Gastrocnemius medialis (tissue), 4 donors: Measurements from ENCODE around the gene NPR2. TPM values are rescaled to one million over a fixed set of nuclear protein-coding genes. Genes with fewer than 3 reads are reported as not detected.
A peak's percentile ranks its signal among the peaks of the same experiment; 100 is the strongest.

Source experiments
- ATAC-seq, 2 donors: fragments of 150-250 bp; one replicate each; pipeline ENCODE4 v1.9.1; 2016
- DNase-seq, 2 donors: peaks; one replicate each; pipeline ENCODE4 v3.0.0-alpha.2; 2019
- H3K27ac ChIP-seq, 4 donors: fragments of 200-600 bp; sonication (generic); 1 replicate in 1 of 4; 2 replicates in 3 of 4; pipeline ENCODE4 v1.5.1; 2016 to 2018; ENCODE audit warnings: mild to moderate bottlenecking in 2 of 4, moderate library complexity in 1 of 4
- H3K27me3 ChIP-seq, 3 donors: fragments of 200-600 bp; sonication (generic) in 2 of 3; 1 replicate in 1 of 3; 2 replicates in 2 of 3; pipeline versions ENCODE4 v1.5.1 to v1.6.0; 2016 to 2019; ENCODE audit warnings: mild to moderate bottlenecking in 1 of 3, moderate library complexity in 1 of 3
- H3K36me3 ChIP-seq, 2 donors: fragments of 200-600 bp; sonication (generic) in 1 of 2; one replicate each; pipeline ENCODE4 v1.5.1; 2017 to 2018
- H3K4me1 ChIP-seq, 2 donors: fragments of 200-600 bp; sonication (generic) in 1 of 2; one replicate each; pipeline ENCODE4 v1.5.1; 2016 to 2017; ENCODE audit warnings: mild to moderate bottlenecking in 2 of 2
- H3K4me3 ChIP-seq, 4 donors: fragments of 200-600 bp; sonication (generic) in 3 of 4; 1 replicate in 1 of 4; 2 replicates in 3 of 4; pipeline ENCODE4 v1.5.1; 2016 to 2019; ENCODE audit warnings: mild to moderate bottlenecking in 2 of 4
- H3K9me3 ChIP-seq, 3 donors: fragments of 200-600 bp; sonication (generic) in 2 of 3; 1 replicate in 1 of 3; 2 replicates in 2 of 3; pipeline ENCODE4 v1.5.1; 2016 to 2019
- CTCF ChIP-seq, 5 experiments: fragments of 450-650 bp in 3 of 5; fragments of 200-600 bp in 2 of 5; sonication (generic) in 2 of 5; IDR thresholded peaks in 4 of 5; conservative IDR thresholded peaks in 1 of 5; 1 replicate in 4 of 5; 2 replicates in 1 of 5; pipeline ENCODE4 v1.5.1; 2016 to 2019; ENCODE audit warnings: antibody characterized with exemption in 5 of 5, mild to moderate bottlenecking in 3 of 5, moderate library complexity in 3 of 5
- POLR2A ChIP-seq, 2 donors: fragments of 450-650 bp; IDR thresholded peaks; one replicate each; pipeline ENCODE4 v1.6.1; 2017; ENCODE audit warnings: antibody characterized with exemption in 2 of 2, mild to moderate bottlenecking in 2 of 2, moderate library complexity in 2 of 2
- in situ Hi-C, 4 donors: fragments of 200-750 bp; cut with MboI; loops; one replicate each; pipeline versions ENCODE4 v1.15.0 to v1.8.0; 2017; ENCODE audit warnings: low sequenced_read_pairs in 4 of 4
- intact Hi-C: fragments of 100-400 bp; cut with DNase I; formaldehyde crosslinking; loops from one replicate; pipeline ENCODE4 v1.15.1; 2023; ENCODE audit warnings: low total_unique reads
- total RNA-seq, 4 donors: library from RNA; depleted of rRNA; stranded (reverse); fragments of >200 nt; gene quantifications; one replicate each; pipeline versions ENCODE4 v1.1.0 to v1.2.3, GENCODE V29; 2016

Gene NPR2
- total RNA-seq, 4 donors from 2014 or later = 12.3 to 19.2 (median 16.3) TPM

GRCh38 chr9:35766997-35767396 lies 24.4 kb upstream of the NPR2 start:
- no peak for TF ChIP-seq POLR2A (IDR thresholded peaks at IDR 0.05)
- TF ChIP-seq CTCF (IDR thresholded peaks at IDR 0.05 in 4 of 5, conservative IDR thresholded peaks at IDR 0.05 in 1 of 5) = no peak
- in situ Hi-C loops = no loop called here
- intact Hi-C loops = no loop called here
- Histone ChIP-seq H3K9me3 (no peaks in the 10 kb centered on the region), H3K27ac (no peak overlapping the region), H3K36me3 (no peaks in the 10 kb centered on the region), H3K4me1 (peaks cover 17 to 25% of the 10 kb centered on the region in 2 donors), H3K27me3 (no peaks in the 10 kb centered on the region), H3K4me3 (no peak overlapping the region)
- no peak for DNase-seq
- no peak for ATAC-seq

GRCh38 chr9:35767458-35767857 lies 23.9 kb upstream of the NPR2 start:
- Histone ChIP-seq H3K4me3 (no peak overlapping the region), H3K9me3 (no peaks in the 10 kb centered on the region), H3K27ac (no peak overlapping the region), H3K27me3 (no peaks in the 10 kb centered on the region), H3K4me1 (peaks cover 21 to 26% of the 10 kb centered on the region in 2 donors), H3K36me3 (no peaks in the 10 kb centered on the region)
- in situ Hi-C loops = no loop called here
- DNase-seq = no peak
- no peak for ATAC-seq
- TF ChIP-seq CTCF (IDR thresholded peaks at IDR 0.05 in 4 of 5, conservative IDR thresholded peaks at IDR 0.05 in 1 of 5) (no peak), POLR2A (IDR thresholded peaks at IDR 0.05) (no peak)
- intact Hi-C loops = no loop called here

GRCh38 chr9:35769763-35770162 lies 21.6 kb upstream of the NPR2 start:
- ATAC-seq = no peak
- H3K36me3 ChIP-seq = no peaks in the 10 kb centered on the region
- intact Hi-C loops = no loop called here
- H3K4me1 ChIP-seq = peaks cover 22 to 26% of the 10 kb centered on the region in 2 donors
- no peak overlapping the region for H3K4me3 ChIP-seq
- no peak overlapping the region for H3K27ac ChIP-seq
- H3K9me3 ChIP-seq = no peaks in the 10 kb centered on the region
- no peak for TF ChIP-seq POLR2A (IDR thresholded peaks at IDR 0.05)
- no peak for TF ChIP-seq CTCF (IDR thresholded peaks at IDR 0.05 in 4 of 5, conservative IDR thresholded peaks at IDR 0.05 in 1 of 5)
- no peaks in the 10 kb centered on the region for H3K27me3 ChIP-seq
- no peak for DNase-seq
- in situ Hi-C loops = no loop called here

- intact Hi-C loops = no loop called here
- ATAC-seq (peak; percentile 87 to 95), DNase-seq (peak in 1 of 2 donors; percentile 59)
- Histone ChIP-seq H3K9me3 (no peaks in the 10 kb centered on the region), H3K36me3 (no peaks in the 10 kb centered on the region), H3K4me3 (no peak overlapping the region), H3K4me1 (peaks cover 28 to 38% of the 10 kb centered on the region in 2 donors), H3K27me3 (no peaks in the 10 kb centered on the region), H3K27ac (peak overlapping the region; percentile 65 to 75 (median 68))
- in situ Hi-C loops = no loop called here
- TF ChIP-seq CTCF (IDR thresholded peaks at IDR 0.05 in 4 of 5, conservative IDR thresholded peaks at IDR 0.05 in 1 of 5) = no peak
- no peak for TF ChIP-seq POLR2A (IDR thresholded peaks at IDR 0.05)
Measured at GRCh38 chr9:35771075-35771433, 20.3 kb upstream of the NPR2 start.

- in situ Hi-C loops (no loop called here), intact Hi-C loops (no loop called here)
- Histone ChIP-seq H3K4me3 (no peak overlapping the region), H3K36me3 (no peaks in the 10 kb centered on the region), H3K27ac (peak overlapping the region; percentile 65 to 75 (median 68)), H3K27me3 (no peaks in the 10 kb centered on the region), H3K4me1 (peaks cover 29 to 41% of the 10 kb centered on the region in 2 donors), H3K9me3 (no peaks in the 10 kb centered on the region)
- TF ChIP-seq CTCF (IDR thresholded peaks at IDR 0.05 in 4 of 5, conservative IDR thresholded peaks at IDR 0.05 in 1 of 5) (no peak), POLR2A (IDR thresholded peaks at IDR 0.05) (no peak)
- DNase-seq (no peak), ATAC-seq (no peak)
Measured at GRCh38 chr9:35771534-35771933, 19.9 kb upstream of the NPR2 start.
